Glutamatergic neuron (in vitro differentiated cells): ENCODE data around the gene DYNLRB1. TPM values are rescaled to one million over a fixed set of nuclear protein-coding genes. Genes with fewer than 3 reads are reported as not detected.

ENCODE experiments used
- DNase-seq: peaks from one replicate; pipeline ENCODE4 v3.0.0; 2022
- H3K27ac Mint-ChIP-seq: one replicate; pipeline ENCODE4 v1.8.0; 2020; ENCODE audit warnings: mild to moderate bottlenecking, mixed read lengths, inconsistent platforms; ENCODE audit not compliant: unreplicated experiment
- H3K27me3 Mint-ChIP-seq: one replicate; pipeline ENCODE4 v1.8.0; 2020; ENCODE audit warnings: mild to moderate bottlenecking, moderate library complexity, mixed read lengths, inconsistent platforms; ENCODE audit not compliant: unreplicated experiment
- H3K36me3 Mint-ChIP-seq: one replicate; pipeline ENCODE4 v1.8.0; 2020; ENCODE audit warnings: mild to moderate bottlenecking, mixed read lengths, inconsistent platforms; ENCODE audit not compliant: unreplicated experiment
- H3K4me1 Mint-ChIP-seq: one replicate; pipeline ENCODE4 v1.8.0; 2020; ENCODE audit warnings: mild to moderate bottlenecking, low read depth, mixed read lengths, inconsistent platforms; ENCODE audit not compliant: unreplicated experiment
- H3K4me3 Mint-ChIP-seq: one replicate; pipeline ENCODE4 v1.8.0; 2020; ENCODE audit warnings: mild to moderate bottlenecking, mixed read lengths, inconsistent platforms; ENCODE audit not compliant: unreplicated experiment
- H3K9me3 Mint-ChIP-seq: one replicate; pipeline ENCODE4 v1.8.0; 2020; ENCODE audit warnings: mild to moderate bottlenecking, moderate library complexity, mixed read lengths, inconsistent platforms; ENCODE audit not compliant: unreplicated experiment
- CTCF ChIP-seq: fragments of 200-600 bp; sonication (generic); IDR thresholded peaks from one replicate; pipeline ENCODE4 v1.5.0; 2021; ENCODE audit not compliant: partially characterized antibody, unreplicated experiment
- total RNA-seq: library from RNA; stranded (reverse); fragmentation: NEBNext Ultra II Directional; extraction: Animal tissue kit (Norgen Biotek cat#: 25700); gene quantifications from one replicate; pipeline ENCODE4 v1.2.1, GENCODE V29; 2021; ENCODE audit not compliant: unreplicated experiment

Gene DYNLRB1
- total RNA-seq, 1 donor from 2014 or later: 185 TPM

GRCh38 chr20:34553366-34553867 lies 37.2 kb downstream of the DYNLRB1 start:
- Mint-ChIP-seq H3K9me3 (peaks cover 12% of the 10 kb centered on the region), H3K27ac (no peak overlapping the region), H3K4me1 (peaks cover 4% of the 10 kb centered on the region), H3K27me3 (peaks cover 2% of the 10 kb centered on the region), H3K36me3 (no peaks in the 10 kb centered on the region), H3K4me3 (no peak overlapping the region)
- TF ChIP-seq CTCF: no peak
- no peak for DNase-seq

GRCh38 chr20:34557936-34558319 lies 41.7 kb downstream of the DYNLRB1 start:
- peaks cover 13% of the 10 kb centered on the region for H3K9me3 Mint-ChIP-seq
- peaks cover 3% of the 10 kb centered on the region for H3K4me1 Mint-ChIP-seq
- peak overlapping the region; percentile 88 for H3K4me3 Mint-ChIP-seq
- H3K36me3 Mint-ChIP-seq: no peaks in the 10 kb centered on the region
- H3K27ac Mint-ChIP-seq: peak overlapping the region; percentile 91
- TF ChIP-seq CTCF: no peak
- H3K27me3 Mint-ChIP-seq: peaks cover 7% of the 10 kb centered on the region
- DNase-seq: no peak

GRCh38 chr20:34558320-34559218 lies 42.3 kb downstream of the DYNLRB1 start, which contains the start of gene MAP1LC3A:
MAP1LC3A (plus strand) TSS chr20:34558718; CDS start chr20:34558869, 151 bp downstream.
- Mint-ChIP-seq H3K27ac (peak within 1 kb of the TSS; percentile 91), H3K36me3 (no peaks in the 10 kb centered on the region), H3K4me3 (peak within 1 kb of the TSS; percentile 88), H3K9me3 (peaks cover 13% of the 10 kb centered on the region), H3K4me1 (peaks cover 3% of the 10 kb centered on the region), H3K27me3 (peaks cover 7% of the 10 kb centered on the region)
- DNase-seq: peak; percentile 98
- no peak for TF ChIP-seq CTCF

- H3K4me3 Mint-ChIP-seq: peak overlapping the region; percentile 79
- peak; percentile 48 for DNase-seq
- peaks cover 13% of the 10 kb centered on the region for H3K9me3 Mint-ChIP-seq
- H3K27me3 Mint-ChIP-seq: peaks cover 7% of the 10 kb centered on the region
- TF ChIP-seq CTCF: no peak
- peak overlapping the region; percentile 66 for H3K27ac Mint-ChIP-seq
- no peaks in the 10 kb centered on the region for H3K36me3 Mint-ChIP-seq
- peaks cover 3% of the 10 kb centered on the region for H3K4me1 Mint-ChIP-seq
These were observed 43.3 kb downstream of the DYNLRB1 start for GRCh38 chr20:34559311-34560140.
